ENCODE results near the gene INSYN2B. TPM values are rescaled to one million over a fixed set of nuclear protein-coding genes. Genes with fewer than 3 reads are reported as not detected.

INSYN2B gene
- total and polyA plus RNA-seq, 2 experiments from 2014 or later: 1.5 TPM; not detected in 1

DNA sequence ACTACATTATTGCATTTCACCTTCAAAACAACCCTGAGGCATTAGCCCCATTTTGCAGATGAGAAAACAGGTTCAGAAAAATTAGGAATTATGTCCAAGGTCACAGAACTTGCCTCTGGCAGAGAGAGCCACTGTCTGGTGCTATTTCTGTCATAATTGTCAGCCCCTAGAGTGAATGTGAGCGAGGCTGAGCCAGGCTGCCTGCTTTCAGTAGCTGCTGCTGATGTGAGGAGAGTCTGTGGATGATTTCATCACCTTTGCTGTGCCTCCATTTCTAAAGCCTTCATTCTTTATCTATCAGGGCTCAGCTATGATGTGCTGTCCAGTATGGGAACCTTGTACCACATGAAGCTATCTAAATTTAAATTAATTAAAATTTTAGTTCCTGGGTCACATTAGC lies 71.4 kb downstream of the INSYN2B start:
- no peak overlapping the region for H3K4me3 ChIP-seq
- H3K36me3 ChIP-seq (replicated peaks; ENCODE audit: insufficient read depth, low read depth): no peaks in the 10 kb centered on the region
- H2AFZ ChIP-seq: no peak overlapping the region
- DNase-seq (ENCODE audit: low spot score): no peak
- no peaks in the 10 kb centered on the region for H3K9me3 ChIP-seq (ENCODE audit: low read depth)
- no peaks in the 10 kb centered on the region for H3K9me2 ChIP-seq (replicated peaks; ENCODE audit: insufficient read depth)
- 79% methylated on average over 1 of the region's 1 CpG for WGBS (ENCODE audit: low lambda C conversion rate, missing lambda C conversion rate)
- H4K20me1 ChIP-seq (ENCODE audit: insufficient read depth, poor library complexity, severe bottlenecking): no peaks in the 10 kb centered on the region
- peaks cover 4% of the 10 kb centered on the region for H3K27me3 ChIP-seq
- no peak overlapping the region for H3K27ac ChIP-seq
- TF ChIP-seq EZH2phosphoT487 (IDR thresholded peaks at IDR 0.05; ENCODE audit: low read depth, severe bottlenecking, unreplicated experiment) (no peak), EZH2 (IDR thresholded peaks at IDR 0.05; ENCODE audit: borderline replicate concordance) (no peak)
- TF ChIP-seq, protein P1, sequence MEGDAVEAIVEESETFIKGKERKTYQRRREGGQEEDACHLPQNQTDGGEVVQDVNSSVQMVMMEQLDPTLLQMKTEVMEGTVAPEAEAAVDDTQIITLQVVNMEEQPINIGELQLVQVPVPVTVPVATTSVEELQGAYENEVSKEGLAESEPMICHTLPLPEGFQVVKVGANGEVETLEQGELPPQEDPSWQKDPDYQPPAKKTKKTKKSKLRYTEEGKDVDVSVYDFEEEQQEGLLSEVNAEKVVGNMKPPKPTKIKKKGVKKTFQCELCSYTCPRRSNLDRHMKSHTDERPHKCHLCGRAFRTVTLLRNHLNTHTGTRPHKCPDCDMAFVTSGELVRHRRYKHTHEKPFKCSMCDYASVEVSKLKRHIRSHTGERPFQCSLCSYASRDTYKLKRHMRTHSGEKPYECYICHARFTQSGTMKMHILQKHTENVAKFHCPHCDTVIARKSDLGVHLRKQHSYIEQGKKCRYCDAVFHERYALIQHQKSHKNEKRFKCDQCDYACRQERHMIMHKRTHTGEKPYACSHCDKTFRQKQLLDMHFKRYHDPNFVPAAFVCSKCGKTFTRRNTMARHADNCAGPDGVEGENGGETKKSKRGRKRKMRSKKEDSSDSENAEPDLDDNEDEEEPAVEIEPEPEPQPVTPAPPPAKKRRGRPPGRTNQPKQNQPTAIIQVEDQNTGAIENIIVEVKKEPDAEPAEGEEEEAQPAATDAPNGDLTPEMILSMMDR (IDR thresholded peaks at IDR 0.05; ENCODE audit: poor library complexity): no peak
- H3K4me2 ChIP-seq: no peak overlapping the region
- no peaks in the 10 kb centered on the region for H3K79me2 ChIP-seq
- H3K4me1 ChIP-seq (ENCODE audit: insufficient read depth): no peaks in the 10 kb centered on the region

DNA sequence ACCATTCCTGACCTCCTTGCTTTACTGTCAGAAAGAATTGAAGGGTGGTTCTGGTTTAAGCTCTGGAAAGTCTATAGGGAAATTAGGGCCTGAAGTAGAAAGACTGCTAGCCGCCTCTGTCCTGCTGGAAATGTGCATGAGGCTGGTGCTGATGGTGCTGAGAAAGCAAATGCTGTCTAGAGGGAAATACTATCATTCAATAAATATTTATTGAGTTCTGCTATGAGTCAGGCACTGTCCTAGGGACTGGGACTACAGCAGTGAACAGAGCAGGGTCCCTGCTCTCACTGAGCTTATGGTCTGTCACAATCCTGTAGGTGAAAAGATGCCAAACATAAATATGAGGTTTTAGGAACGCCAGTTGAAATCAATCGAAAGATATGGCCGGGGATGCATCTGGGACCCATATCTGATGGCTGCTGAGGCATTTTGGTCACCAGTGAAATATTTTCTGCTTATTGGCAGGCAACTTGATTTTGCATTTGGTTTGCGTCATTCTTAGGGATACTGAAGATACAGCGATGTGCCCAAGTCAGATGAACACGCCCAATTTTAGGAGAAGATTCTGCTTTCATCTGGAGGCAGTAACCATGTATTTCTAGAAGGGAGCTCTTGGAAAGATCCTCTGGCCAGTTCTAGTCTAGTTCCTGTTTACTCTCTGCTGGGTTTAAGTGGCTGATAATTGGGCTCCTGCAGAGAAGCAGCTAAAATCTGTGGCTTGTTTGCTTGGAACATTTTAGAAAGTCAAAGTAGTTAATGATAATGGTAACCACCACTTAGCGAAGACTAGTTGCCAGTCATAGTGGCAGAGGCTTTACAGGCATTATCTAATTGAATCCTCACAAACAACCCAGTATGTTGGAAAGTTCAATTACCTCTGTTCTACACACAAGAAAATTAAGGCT lies 73.3 kb downstream of the INSYN2B start:
- H3K79me2 ChIP-seq: no peaks in the 10 kb centered on the region
- H3K36me3 ChIP-seq (replicated peaks; ENCODE audit: insufficient read depth, low read depth): no peaks in the 10 kb centered on the region
- H2AFZ ChIP-seq: no peak overlapping the region
- H3K4me2 ChIP-seq: no peak overlapping the region
- no peak for DNase-seq (ENCODE audit: low spot score)
- H3K4me1 ChIP-seq (ENCODE audit: insufficient read depth): no peaks in the 10 kb centered on the region
- WGBS (ENCODE audit: low lambda C conversion rate, missing lambda C conversion rate): 69% methylated on average over 8 of the region's 8 CpGs
- H3K9me2 ChIP-seq (replicated peaks; ENCODE audit: insufficient read depth): no peaks in the 10 kb centered on the region
- H3K4me3 ChIP-seq: no peak overlapping the region
- TF ChIP-seq, protein P1 (IDR thresholded peaks at IDR 0.05; ENCODE audit: poor library complexity): no peak
- TF ChIP-seq EZH2phosphoT487 (IDR thresholded peaks at IDR 0.05; ENCODE audit: low read depth, severe bottlenecking, unreplicated experiment) (no peak), EZH2 (IDR thresholded peaks at IDR 0.05; ENCODE audit: borderline replicate concordance) (no peak)
- H3K27me3 ChIP-seq: no peaks in the 10 kb centered on the region
- H3K27ac ChIP-seq: no peak overlapping the region
- H4K20me1 ChIP-seq (ENCODE audit: insufficient read depth, poor library complexity, severe bottlenecking): no peaks in the 10 kb centered on the region
- H3K9me3 ChIP-seq (ENCODE audit: low read depth): no peaks in the 10 kb centered on the region

DNA sequence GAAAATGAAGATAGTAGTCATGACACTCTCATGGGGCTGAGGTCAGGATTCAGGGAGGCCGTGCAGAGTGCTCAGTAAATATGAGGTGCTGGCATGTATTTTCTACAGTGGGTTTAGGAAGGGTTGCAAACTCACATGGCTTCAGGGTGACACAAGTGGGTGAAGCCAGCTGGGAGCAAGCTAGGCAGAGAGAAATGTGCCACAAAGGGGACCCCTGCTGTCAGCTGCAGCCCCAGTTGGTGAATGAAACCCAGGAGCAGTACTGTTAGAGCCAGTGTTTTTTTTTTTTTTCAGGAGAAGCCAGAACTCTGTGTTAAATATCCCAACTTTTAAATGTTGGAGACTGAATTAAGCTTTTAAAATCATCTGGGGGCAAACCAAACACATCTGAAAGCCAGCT lies 75.3 kb downstream of the INSYN2B start:
- Histone ChIP-seq H4K20me1 (ENCODE audit: insufficient read depth, poor library complexity, severe bottlenecking) (no peaks in the 10 kb centered on the region), H3K79me2 (no peaks in the 10 kb centered on the region), H3K4me2 (no peak overlapping the region), H3K36me3 (replicated peaks; ENCODE audit: insufficient read depth, low read depth) (no peaks in the 10 kb centered on the region), H3K27me3 (no peaks in the 10 kb centered on the region), H3K4me3 (no peak overlapping the region), H3K9me2 (replicated peaks; ENCODE audit: insufficient read depth) (no peaks in the 10 kb centered on the region), H3K9me3 (ENCODE audit: low read depth) (no peaks in the 10 kb centered on the region), H3K27ac (no peak overlapping the region), H3K4me1 (ENCODE audit: insufficient read depth) (no peaks in the 10 kb centered on the region), H2AFZ (no peak overlapping the region)
- no peak for DNase-seq (ENCODE audit: low spot score)
- TF ChIP-seq EZH2phosphoT487 (IDR thresholded peaks at IDR 0.05; ENCODE audit: low read depth, severe bottlenecking, unreplicated experiment) (no peak), EZH2 (IDR thresholded peaks at IDR 0.05; ENCODE audit: borderline replicate concordance) (no peak)
- TF ChIP-seq, protein P1 (IDR thresholded peaks at IDR 0.05; ENCODE audit: poor library complexity): no peak
- WGBS (ENCODE audit: low lambda C conversion rate, missing lambda C conversion rate): 91% methylated on average over 1 of the region's 1 CpG

Data from hepatocyte (in vitro differentiated cells).